NB4 (cell line): ENCODE results near the gene RASAL2.

Experiments used
- DNase-seq: peaks from one replicate; pipeline ENCODE4 v3.0.0; 2010; ENCODE audit warnings: low read depth
- H3K4me3 ChIP-seq: one replicate; pipeline ENCODE4 v1.5.1; 2011; ENCODE audit warnings: mild to moderate bottlenecking, low read depth, low read length, moderate library complexity
- MYC ChIP-seq: IDR thresholded peaks from 2 replicates; pipeline ENCODE4 v1.6.1; 2011; ENCODE audit warnings: low read depth, low read length
- POLR2A ChIP-seq: IDR thresholded peaks from 2 replicates; pipeline ENCODE4 v1.6.1; 2011; ENCODE audit warnings: mild to moderate bottlenecking; ENCODE audit not compliant: insufficient read length; ENCODE audit errors: extremely low read depth
- TF ChIP-seq, protein P1 (sequence below): IDR thresholded peaks from one replicate; pipeline ENCODE4 v1.5.1; 2012; ENCODE audit warnings: low read depth, low read length
- TF ChIP-seq, protein P2 (sequence below): IDR thresholded peaks from 2 replicates; pipeline ENCODE4 v1.6.1; 2011; ENCODE audit warnings: low read depth, low read length

Gene RASAL2

DNA sequence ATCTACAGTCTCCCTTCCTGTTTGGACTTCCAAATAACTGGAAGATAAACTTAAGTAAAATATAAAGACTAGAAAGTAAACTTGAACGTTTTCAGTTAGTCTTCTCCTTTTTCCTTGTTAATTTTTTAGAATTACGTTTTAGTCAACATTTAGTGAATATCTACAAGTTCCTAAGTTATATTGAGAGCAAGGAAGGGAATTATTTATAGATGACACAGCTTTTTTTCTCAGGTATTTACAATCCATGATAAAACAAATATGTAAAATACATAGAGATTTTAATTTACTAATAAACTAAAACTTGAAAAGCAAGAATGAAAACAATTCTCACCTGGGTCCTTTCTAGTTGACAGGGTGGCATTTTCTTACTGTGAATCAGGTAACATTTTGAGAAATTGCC, 313.3 kb downstream of the RASAL2 start:
- no peak overlapping the region for H3K4me3 ChIP-seq
- TF ChIP-seq POLR2A (no peak), MYC (no peak)
- TF ChIP-seq, protein P1, sequence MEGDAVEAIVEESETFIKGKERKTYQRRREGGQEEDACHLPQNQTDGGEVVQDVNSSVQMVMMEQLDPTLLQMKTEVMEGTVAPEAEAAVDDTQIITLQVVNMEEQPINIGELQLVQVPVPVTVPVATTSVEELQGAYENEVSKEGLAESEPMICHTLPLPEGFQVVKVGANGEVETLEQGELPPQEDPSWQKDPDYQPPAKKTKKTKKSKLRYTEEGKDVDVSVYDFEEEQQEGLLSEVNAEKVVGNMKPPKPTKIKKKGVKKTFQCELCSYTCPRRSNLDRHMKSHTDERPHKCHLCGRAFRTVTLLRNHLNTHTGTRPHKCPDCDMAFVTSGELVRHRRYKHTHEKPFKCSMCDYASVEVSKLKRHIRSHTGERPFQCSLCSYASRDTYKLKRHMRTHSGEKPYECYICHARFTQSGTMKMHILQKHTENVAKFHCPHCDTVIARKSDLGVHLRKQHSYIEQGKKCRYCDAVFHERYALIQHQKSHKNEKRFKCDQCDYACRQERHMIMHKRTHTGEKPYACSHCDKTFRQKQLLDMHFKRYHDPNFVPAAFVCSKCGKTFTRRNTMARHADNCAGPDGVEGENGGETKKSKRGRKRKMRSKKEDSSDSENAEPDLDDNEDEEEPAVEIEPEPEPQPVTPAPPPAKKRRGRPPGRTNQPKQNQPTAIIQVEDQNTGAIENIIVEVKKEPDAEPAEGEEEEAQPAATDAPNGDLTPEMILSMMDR, result no peak
- TF ChIP-seq, protein P2, sequence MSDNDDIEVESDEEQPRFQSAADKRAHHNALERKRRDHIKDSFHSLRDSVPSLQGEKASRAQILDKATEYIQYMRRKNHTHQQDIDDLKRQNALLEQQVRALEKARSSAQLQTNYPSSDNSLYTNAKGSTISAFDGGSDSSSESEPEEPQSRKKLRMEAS, result no peak
- DNase-seq, result no peak

DNA sequence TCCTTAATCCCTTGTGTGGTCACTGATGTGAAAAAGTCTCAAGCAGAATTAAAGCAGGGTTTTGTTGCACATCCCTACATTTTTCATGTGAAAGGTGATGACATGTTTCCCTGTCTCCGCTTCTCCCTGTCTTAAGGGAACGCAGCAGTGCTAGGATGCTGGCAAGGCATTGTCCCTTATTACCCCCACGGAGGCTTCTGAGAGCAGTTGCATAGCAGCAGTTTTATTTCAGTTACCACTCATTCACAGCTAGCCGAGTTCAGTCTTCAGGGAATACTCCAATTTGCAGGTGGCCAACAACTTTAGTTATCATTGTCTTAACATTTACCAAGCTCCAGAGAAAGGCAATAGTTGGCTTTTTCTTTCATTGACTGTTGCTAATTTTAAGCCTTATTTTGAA, 313.8 kb downstream of the RASAL2 start:
- no peak for DNase-seq
- no peak overlapping the region for H3K4me3 ChIP-seq
- no peak for TF ChIP-seq MYC
- TF ChIP-seq, protein P1, result no peak
- TF ChIP-seq, protein P2, result no peak
- TF ChIP-seq POLR2A, result no peak

DNA sequence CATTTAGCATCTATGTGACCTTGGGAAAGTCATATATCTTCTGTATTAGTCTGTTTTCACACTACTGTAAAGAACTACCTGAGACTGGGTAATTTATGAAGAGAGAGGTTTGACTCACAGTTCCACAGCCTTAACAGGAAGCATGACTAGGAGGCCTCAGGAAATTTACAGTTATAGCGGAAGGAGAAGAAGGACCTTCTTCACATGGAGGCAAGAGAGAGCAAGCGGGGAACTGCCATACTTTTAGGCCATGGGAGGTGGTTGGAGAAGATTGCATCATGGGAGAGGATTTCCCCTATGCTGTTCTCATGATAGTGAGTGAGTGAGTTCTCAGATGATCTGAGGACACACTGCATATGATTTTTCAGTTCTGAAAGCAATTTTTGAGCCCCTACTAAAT, 315.0 kb downstream of the RASAL2 start:
- peak; percentile 2 for DNase-seq
- H3K4me3 ChIP-seq, result no peak overlapping the region
- TF ChIP-seq, protein P1, result no peak

DNA sequence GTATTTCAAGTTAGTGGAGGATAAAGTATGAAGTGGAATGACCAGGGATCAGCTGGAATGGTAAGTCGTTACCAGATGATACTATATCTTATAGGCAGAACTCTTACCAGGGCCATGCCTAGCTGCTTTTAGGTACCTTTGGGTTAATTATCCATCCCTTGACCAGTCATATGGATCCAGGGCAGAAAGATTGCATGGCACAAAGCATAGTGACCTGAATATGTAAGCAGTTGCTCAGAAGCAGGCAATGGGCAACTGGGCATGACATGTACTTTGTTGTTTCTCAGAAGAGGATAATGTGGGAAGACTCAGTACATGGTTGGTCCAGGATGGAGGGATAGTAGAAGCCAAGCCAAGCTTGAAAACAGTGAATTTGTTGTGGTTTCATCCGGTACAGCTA, 315.6 kb downstream of the RASAL2 start:
- no peak overlapping the region for H3K4me3 ChIP-seq
- TF ChIP-seq, protein P2, result no peak
- TF ChIP-seq MYC (no peak), POLR2A (no peak)
- TF ChIP-seq, protein P1, result no peak
- DNase-seq, result no peak

DNA sequence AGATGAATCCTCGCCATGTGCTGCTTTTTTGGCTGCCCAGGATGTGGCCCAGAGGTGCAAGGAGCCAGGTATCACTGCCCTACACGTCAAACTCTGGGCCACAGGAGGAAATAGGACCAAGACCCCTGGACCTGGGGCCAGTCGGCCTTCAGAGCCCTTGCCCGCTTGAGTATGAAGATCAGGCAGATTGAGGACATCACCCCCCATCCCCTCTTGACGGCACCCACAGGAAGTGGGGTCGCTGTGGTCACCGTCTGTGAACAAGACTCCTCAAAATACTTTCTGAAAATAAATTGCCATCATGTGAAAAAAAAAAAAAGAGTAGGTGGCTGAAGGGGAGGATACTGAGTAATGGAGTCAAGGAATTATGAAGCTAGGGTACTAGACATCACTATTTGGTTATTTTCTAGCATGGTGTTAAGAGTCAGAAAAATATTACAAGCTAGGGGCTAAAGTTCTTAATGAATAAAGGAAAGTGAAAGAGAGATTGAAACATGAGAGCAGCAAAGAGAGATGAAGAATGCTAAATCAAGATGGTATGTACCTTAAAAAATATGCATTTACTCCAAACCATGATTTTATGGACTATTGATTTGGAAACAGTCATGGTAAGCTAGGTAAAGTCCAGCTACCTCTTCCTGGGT, 318.0 kb downstream of the RASAL2 start:
- DNase-seq, result no peak
- no peak overlapping the region for H3K4me3 ChIP-seq
- TF ChIP-seq MYC, result no peak
- TF ChIP-seq, protein P1, result no peak
- no peak for TF ChIP-seq POLR2A
- TF ChIP-seq, protein P2, result no peak

DNA sequence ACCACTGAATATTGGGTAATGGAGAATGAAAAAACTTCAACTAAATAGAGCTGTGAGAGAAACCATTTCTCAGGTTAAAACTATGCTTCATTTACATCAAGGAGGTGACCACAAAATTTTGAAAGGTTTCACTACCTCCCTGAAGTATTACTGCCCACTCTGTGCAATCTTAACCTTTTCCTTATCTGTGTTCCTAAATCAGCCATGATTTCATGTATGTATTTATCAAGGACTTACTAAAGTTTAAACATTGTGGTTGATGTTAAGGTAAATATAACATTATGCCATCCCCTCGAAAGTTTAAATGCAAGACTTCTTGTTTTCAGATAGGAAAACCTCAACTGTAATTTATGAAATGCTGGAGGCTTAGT, 318.5 kb downstream of the RASAL2 start:
- no peak overlapping the region for H3K4me3 ChIP-seq
- TF ChIP-seq POLR2A (no peak), MYC (no peak)
- TF ChIP-seq, protein P1, result no peak
- TF ChIP-seq, protein P2, result no peak
- DNase-seq, result no peak
